GM12878 (cell line): Measurements from ENCODE around the gene OR8A1.

Experiments
- CBX5 ChIP-seq: sonication (generic); IDR thresholded peaks from 2 replicates; pipeline ENCODE4 v1.6.1; 2016; ENCODE audit warnings: low read depth, moderate library complexity, mild to moderate bottlenecking, inconsistent platforms
- CHD4 ChIP-seq: fragments of 200-600 bp; sonication (generic); IDR thresholded peaks from 2 replicates; pipeline ENCODE4 v1.6.1; 2016; ENCODE audit warnings: mild to moderate bottlenecking
- CREB1 ChIP-seq: IDR thresholded peaks from 2 replicates; pipeline ENCODE4 v1.6.1; 2012; ENCODE audit warnings: low read depth, mild to moderate bottlenecking, inconsistent platforms
- NFYB ChIP-seq: IDR thresholded peaks from 2 replicates; pipeline ENCODE4 v1.6.1; 2011; ENCODE audit warnings: low read depth, mild to moderate bottlenecking, low read length, improper control_type of control experiment, moderate library complexity; ENCODE audit not compliant: insufficient read depth
- POLR2A ChIP-seq: IDR thresholded peaks from 2 replicates; pipeline ENCODE4 v1.6.1; 2011; ENCODE audit warnings: low read depth, mild to moderate bottlenecking, low read length
- SRF ChIP-seq, 2 experiments: IDR thresholded peaks; 2 replicates each; pipeline ENCODE4 v1.6.1; 2011; ENCODE audit warnings: low read depth in 2 of 2, low read length in 2 of 2, mild to moderate bottlenecking in 1 of 2, moderate library complexity in 1 of 2
- SUZ12 ChIP-seq: fragments of 200-600 bp; sonication (generic); IDR thresholded peaks from one replicate; pipeline ENCODE4 v1.6.1; 2018; ENCODE audit warnings: antibody characterized with exemption, mild to moderate bottlenecking; ENCODE audit not compliant: unreplicated experiment
- TF ChIP-seq, protein P1 (sequence below), 3 experiments: IDR thresholded peaks in 2 of 3; conservative IDR thresholded peaks in 1 of 3; 2 replicates each; pipeline ENCODE4 v1.5.1; 2011; ENCODE audit warnings: low read depth in 3 of 3, low read length in 3 of 3, mild to moderate bottlenecking in 3 of 3, control low read depth in 2 of 3, moderate library complexity in 2 of 3, inconsistent platforms in 1 of 3, mixed read lengths in 1 of 3; ENCODE audit not compliant: control insufficient read depth in 2 of 3, insufficient read depth in 1 of 3; ENCODE audit errors: extremely low read depth in 1 of 3
- TF ChIP-seq, protein P2 (sequence below): IDR thresholded peaks from 2 replicates; pipeline ENCODE4 v1.6.1; 2011; ENCODE audit warnings: low read depth, low read length, improper control_type of control experiment, borderline replicate concordance

DNA sequence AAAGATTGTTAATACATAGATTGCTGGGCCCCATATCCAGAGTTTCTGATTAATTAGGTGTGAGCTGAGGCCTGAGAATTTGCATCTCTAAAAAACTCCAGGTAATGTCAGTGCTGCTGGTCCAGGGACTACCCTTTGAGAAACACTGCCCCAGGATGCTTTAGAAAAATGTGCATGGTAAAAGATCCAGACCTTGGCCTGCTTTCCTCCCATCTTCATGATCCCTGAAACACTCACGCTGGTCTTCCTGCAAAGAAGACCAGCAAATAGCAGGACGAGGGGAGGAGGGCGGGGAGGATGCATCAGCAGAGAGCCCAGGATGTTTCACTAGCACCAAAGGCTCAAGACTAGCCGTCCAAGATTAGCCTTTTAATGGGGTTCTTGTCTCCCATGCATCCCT lies at the start of gene OR8A1:
- TF ChIP-seq CBX5 (no peak), CREB1 (no peak), POLR2A (no peak), SUZ12 (no peak), CHD4 (no peak), NFYB (no peak), SRF (IDR thresholded peaks at IDR 0.05; ENCODE audit: low read depth in 2 of 2, low read length in 2 of 2) (no peak)
- TF ChIP-seq, protein P1, sequence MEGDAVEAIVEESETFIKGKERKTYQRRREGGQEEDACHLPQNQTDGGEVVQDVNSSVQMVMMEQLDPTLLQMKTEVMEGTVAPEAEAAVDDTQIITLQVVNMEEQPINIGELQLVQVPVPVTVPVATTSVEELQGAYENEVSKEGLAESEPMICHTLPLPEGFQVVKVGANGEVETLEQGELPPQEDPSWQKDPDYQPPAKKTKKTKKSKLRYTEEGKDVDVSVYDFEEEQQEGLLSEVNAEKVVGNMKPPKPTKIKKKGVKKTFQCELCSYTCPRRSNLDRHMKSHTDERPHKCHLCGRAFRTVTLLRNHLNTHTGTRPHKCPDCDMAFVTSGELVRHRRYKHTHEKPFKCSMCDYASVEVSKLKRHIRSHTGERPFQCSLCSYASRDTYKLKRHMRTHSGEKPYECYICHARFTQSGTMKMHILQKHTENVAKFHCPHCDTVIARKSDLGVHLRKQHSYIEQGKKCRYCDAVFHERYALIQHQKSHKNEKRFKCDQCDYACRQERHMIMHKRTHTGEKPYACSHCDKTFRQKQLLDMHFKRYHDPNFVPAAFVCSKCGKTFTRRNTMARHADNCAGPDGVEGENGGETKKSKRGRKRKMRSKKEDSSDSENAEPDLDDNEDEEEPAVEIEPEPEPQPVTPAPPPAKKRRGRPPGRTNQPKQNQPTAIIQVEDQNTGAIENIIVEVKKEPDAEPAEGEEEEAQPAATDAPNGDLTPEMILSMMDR (IDR thresholded peaks at IDR 0.05 in 2 of 3, conservative IDR thresholded peaks at IDR 0.05 in 1 of 3; ENCODE audit: control insufficient read depth in 2 of 3, extremely low read depth in 1 of 3, insufficient read depth in 1 of 3, low read depth in 3 of 3, low read length in 3 of 3), result no peak
- TF ChIP-seq, protein P2, sequence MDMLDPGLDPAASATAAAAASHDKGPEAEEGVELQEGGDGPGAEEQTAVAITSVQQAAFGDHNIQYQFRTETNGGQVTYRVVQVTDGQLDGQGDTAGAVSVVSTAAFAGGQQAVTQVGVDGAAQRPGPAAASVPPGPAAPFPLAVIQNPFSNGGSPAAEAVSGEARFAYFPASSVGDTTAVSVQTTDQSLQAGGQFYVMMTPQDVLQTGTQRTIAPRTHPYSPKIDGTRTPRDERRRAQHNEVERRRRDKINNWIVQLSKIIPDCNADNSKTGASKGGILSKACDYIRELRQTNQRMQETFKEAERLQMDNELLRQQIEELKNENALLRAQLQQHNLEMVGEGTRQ, result no peak
